GM18519 (cell line): ENCODE measurements around the gene C5orf63.
"Not testable (repeated sequence)": the region's sequence is repeated elsewhere in the genome, so short reads cannot be mapped to it uniquely, and the experiment has no call there.

Source experiments
- ATAC-seq: cut with Tn5 transposase; IDR thresholded peaks from one replicate; pipeline ENCODE4 v1.9.1; 2021; ENCODE audit warnings: mild to moderate bottlenecking, moderate library complexity; ENCODE audit not compliant: unreplicated experiment, low FRiP score

Gene C5orf63

DNA sequence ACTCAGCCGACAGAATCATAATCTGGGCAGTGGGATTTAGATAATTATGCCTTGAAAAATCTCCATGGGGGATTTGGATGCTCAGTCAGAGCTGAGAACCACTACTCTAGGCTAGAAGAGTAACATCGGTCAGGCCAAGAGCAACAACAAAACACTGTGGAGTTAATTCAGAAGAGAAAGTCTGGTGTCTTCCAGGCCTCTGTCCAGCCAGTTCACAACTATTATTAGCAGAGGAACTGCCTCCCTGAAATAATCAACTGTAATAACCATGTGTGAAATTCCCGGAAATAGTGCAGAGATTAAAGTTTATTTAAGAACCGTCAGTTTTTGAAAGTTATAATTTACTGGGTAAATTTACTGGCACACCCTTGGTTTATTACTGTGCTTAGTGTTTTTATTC lies 34.8 kb downstream of the C5orf63 start:
- no peak for ATAC-seq

DNA sequence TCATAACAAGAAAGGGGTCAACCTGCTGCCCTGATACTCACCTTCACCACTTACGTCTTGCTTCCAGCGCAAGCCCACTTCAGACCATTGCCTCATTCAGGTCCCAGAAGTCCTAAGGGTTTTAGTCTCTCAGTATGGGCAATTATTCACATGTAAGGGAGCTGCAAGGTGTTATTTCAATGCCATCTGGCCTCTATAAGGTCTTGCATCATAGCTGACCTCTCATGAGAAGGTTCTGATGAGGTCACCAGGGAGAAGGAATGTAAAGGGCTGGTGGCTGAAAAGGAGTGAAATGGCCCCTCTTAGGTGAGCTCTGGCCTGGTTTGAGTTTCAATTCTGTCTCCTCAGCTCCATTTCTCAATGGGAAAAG lies 41.5 kb downstream of the C5orf63 start:
- no peak for ATAC-seq

DNA sequence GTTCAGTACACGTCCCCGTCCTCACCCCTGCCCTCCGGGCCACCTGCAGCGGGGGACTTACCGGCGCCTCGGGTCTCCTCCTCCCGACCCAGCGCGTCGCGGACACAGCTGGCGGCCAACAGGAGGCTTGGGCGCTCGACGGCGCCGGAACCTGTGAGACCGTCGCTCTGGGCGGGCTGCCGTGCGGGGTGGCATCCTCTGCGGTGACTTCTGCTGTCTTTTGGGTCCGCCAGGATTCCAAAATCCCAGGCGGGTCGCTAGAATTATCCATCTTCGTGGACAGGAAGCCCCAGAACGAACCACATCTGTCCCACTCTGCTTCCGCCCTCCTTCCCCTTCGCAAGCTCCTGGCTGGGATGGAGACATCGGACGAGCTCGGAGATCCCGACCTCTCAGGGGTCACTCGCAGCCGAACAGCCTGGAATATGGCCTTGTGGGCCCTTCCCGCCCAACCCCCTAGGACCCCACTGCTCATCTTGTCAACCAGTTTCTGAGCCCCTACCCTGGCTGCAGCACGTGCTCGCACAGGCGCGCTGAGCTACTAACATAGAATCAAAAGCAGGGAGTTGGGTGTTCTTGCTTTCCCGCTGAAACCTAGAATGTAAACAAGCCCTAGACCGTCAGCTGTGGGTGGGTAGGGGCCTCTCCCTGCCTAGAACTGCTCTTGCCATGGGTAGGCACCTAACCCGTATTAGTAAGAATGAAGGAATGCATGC lies 42.0 kb downstream of the C5orf63 start:
- ATAC-seq: no peak

GRCh38 chr5:127030259-127031146 lies 42.8 kb downstream of the C5orf63 start, which contains the start of gene MARCHF3:
Gene MARCHF3 (minus strand): TSS chr5:127030558. CDS start chr5:126918171, 112,387 bp downstream.
- peak; percentile 96 for ATAC-seq

GRCh38 chr5:127029581-127030258 lies 43.6 kb downstream of the C5orf63 start:
- no peak for ATAC-seq

DNA sequence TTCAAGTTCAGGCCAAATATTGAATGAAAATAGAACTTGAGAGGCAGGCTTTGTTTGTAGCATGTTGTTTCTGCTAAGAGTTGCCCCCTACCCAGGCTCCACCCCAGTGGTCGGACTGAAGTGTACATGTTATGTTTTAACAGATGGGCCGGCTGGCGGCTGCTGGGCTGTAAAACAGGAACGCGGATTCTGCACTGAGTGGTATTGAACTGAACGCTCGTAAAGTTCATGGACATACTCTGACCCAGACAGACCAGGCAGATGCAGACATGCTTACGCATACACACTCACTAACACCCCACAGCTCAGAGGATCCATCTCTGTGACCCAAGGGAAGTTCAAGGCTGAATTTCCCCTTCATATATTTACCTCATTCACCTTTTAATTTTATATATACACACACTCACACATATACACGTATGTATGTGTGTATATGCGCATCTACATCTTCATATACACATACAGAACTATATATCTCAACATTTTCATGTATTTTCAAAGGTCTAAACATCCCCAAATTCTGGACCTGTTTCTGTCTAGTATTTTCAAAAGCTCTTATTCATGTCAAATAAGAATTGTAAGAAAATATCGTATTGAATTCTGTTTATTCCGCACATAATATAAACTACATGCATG lies 44.4 kb downstream of the C5orf63 start:
- no peak for ATAC-seq

GRCh38 chr5:127027539-127027938 lies 45.8 kb downstream of the C5orf63 start:
- no peak for ATAC-seq

DNA sequence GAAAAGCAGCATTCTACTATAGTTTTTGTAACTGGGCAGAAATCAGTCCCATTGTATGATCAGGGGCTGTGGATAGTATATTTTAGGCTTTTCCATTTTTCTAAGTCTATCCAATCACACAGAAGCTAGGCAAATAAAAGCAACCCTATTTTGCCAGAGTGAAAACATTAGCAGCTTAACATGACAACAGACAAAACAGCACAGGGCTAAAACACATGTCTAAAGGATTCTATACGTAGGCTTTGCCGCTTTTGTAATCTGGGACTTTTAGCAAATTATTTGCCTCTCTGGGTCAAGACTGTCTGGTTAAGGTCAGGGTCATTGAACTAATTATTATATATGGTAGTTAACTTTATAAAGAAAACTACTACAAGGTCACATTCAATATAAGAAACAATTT lies 47.1 kb downstream of the C5orf63 start:
- ATAC-seq: no peak

GRCh38 chr5:127025467-127025866 lies 47.8 kb downstream of the C5orf63 start:
- no peak for ATAC-seq

- no peak for ATAC-seq
Observed at GRCh38 chr5:127024821-127025220, 48.5 kb downstream of the C5orf63 start.

GRCh38 chr5:127023552-127024191 lies 49.6 kb downstream of the C5orf63 start:
- not testable (repeated sequence) for ATAC-seq

DNA sequence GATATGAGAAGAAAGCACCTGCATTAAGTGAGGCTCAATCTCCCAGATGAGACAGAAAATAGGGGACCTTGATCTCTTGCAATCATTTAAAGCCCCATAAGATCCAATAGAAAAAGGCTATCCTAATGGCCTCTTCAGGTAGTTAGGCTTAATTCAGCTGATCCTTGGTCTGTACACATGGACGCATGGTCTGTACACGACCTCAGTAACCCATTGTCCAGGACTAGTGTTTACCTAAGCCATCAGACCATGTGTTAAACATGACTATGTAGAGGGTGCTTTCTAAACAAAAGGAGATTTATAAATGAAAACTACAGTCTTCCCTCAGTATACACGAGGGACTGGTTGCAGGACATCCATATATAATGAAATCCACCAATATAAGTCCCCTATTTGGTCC lies 50.5 kb downstream of the C5orf63 start:
- no peak for ATAC-seq

- ATAC-seq: no peak
Observed at GRCh38 chr5:127019928-127020327, 53.4 kb downstream of the C5orf63 start.

DNA sequence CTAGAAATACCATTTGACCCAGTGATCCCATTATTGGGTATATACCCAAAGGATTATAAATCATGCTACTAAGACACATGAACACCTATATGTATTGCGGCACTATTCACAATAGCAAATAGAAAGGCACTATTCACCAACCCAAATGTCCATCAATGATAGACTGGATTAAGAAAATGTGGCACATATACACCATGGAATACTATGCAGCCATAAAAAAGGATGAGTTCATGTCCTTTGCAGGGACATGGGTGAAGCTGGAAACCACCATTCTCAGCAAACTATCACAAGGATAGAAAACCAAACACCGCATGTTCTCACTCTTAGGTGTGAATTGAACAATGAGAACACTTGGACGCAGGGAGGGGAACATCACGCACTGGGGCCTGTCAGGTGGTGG lies 56.6 kb downstream of the C5orf63 start:
- not testable (repeated sequence) for ATAC-seq

DNA sequence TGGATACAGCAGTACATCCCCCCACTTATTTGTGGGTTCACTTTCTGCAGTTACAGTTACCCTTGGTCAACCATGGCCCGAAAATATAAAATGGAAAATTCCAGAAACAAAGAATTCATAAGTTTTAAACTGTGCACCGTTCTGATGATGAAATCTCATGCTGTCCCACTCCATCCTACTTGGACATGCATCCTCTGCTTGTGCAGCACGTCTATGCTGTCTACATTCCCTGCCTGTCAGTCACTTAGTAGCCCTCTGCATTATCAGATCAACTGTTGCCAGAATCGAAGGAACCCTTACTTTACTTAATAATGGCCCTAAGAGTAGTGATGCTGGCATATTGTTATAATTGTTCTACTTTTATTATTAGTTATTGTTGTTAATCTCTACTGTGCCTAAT lies 57.6 kb downstream of the C5orf63 start:
- no peak for ATAC-seq

- peak; percentile 73 for ATAC-seq
Observed at GRCh38 chr5:127014573-127014972, 58.7 kb downstream of the C5orf63 start.

GRCh38 chr5:127013407-127013806 lies 59.9 kb downstream of the C5orf63 start:
- ATAC-seq: no peak

DNA sequence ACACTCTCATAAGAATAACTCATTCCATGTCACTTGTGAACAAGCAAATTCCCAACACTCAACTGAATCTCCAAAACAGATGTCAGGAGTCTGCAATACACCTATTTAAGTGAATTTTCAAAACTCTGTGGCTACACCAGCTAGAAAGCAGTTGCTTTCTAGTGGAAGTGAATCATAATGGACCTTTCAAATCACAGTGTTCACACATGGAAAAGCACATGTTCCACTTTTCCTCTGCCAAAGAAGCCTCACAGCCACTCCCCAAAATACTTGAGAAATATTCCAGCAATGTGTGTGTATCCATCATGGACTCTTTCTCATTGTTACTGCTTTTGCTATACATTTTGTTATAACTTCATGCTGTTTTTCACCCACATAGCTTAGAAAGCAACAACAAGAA lies 60.4 kb downstream of the C5orf63 start:
- no peak for ATAC-seq

GRCh38 chr5:127011961-127012644 lies 61.2 kb downstream of the C5orf63 start:
- ATAC-seq: peak; percentile 55

DNA sequence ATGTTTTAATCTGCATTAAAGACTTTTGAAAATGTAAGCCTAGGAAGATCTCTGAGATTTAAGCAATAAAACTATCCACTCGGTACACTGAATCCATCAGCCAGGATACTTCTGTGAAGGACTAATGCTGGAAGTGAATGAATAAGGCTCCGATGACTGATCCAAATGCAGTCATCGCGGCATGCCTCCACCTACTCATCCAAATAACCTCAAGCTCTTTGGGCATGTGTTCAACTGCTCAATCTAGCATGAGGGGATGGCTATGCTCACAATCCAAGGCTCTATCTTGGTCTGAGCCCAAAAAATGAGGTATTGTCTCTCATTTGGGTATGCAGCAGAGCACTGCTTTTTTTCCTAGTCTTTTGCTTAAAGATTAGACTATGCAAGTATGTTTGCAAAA lies 62.1 kb downstream of the C5orf63 start:
- ATAC-seq: no peak
